Hepatocyte (in vitro differentiated cells): Measurements from ENCODE around the gene PSMB7. TPM values are rescaled to one million over a fixed set of nuclear protein-coding genes. Genes with fewer than 3 reads are reported as not detected.

Experiments used
- DNase-seq: peaks from one replicate; pipeline ENCODE4 v3.0.0-alpha.2; 2016; ENCODE audit warnings: low spot score
- H2AFZ ChIP-seq: fragments of 200-600 bp; sonication (generic); 2 replicates; pipeline ENCODE4 v1.6.0; 2016; ENCODE audit warnings: antibody characterized with exemption, mild to moderate bottlenecking
- H3K27ac ChIP-seq: fragments of 200-600 bp; sonication (generic); 2 replicates; pipeline ENCODE4 v1.5.1; 2016; ENCODE audit warnings: mild to moderate bottlenecking
- H3K27me3 ChIP-seq: fragments of 200-600 bp; sonication (generic); 2 replicates; pipeline ENCODE4 v1.6.1; 2016
- H3K36me3 ChIP-seq: fragments of 200-600 bp; sonication (generic); replicated peaks from 2 replicates; pipeline ENCODE4 v1.5.1; 2016; ENCODE audit warnings: low read depth; ENCODE audit not compliant: insufficient read depth
- H3K4me1 ChIP-seq: fragments of 200-600 bp; sonication (generic); 2 replicates; pipeline ENCODE4 v1.5.1; 2016; ENCODE audit warnings: mild to moderate bottlenecking, moderate library complexity; ENCODE audit not compliant: insufficient read depth
- H3K4me2 ChIP-seq: fragments of 200-600 bp; sonication (generic); 2 replicates; pipeline ENCODE4 v1.6.0; 2016
- H3K4me3 ChIP-seq: fragments of 200-600 bp; sonication (generic); 2 replicates; pipeline ENCODE4 v1.5.1; 2016; ENCODE audit warnings: mild to moderate bottlenecking
- H3K79me2 ChIP-seq: fragments of 200-600 bp; sonication (generic); 2 replicates; pipeline ENCODE4 v1.6.0; 2017; ENCODE audit warnings: mild to moderate bottlenecking
- H3K9me2 ChIP-seq: fragments of 200-600 bp; sonication (generic); replicated peaks from 2 replicates; pipeline ENCODE4 v1.6.0; 2017; ENCODE audit warnings: mild to moderate bottlenecking; ENCODE audit not compliant: insufficient read depth
- H3K9me3 ChIP-seq: fragments of 200-600 bp; sonication (generic); 2 replicates; pipeline ENCODE4 v1.5.1; 2016; ENCODE audit warnings: low read depth, mild to moderate bottlenecking
- H4K20me1 ChIP-seq: fragments of 200-600 bp; sonication (generic); 2 replicates; pipeline ENCODE4 v1.6.0; 2016; ENCODE audit warnings: mild to moderate bottlenecking; ENCODE audit not compliant: insufficient read depth, poor library complexity, severe bottlenecking
- EZH2 ChIP-seq: fragments of 200-600 bp; sonication (generic); IDR thresholded peaks from 2 replicates; pipeline ENCODE4 v1.6.1; 2016; ENCODE audit warnings: antibody characterized with exemption, mild to moderate bottlenecking, borderline replicate concordance
- EZH2phosphoT487 ChIP-seq: fragments of 200-600 bp; sonication (generic); IDR thresholded peaks from one replicate; pipeline ENCODE4 v1.6.1; 2018; ENCODE audit warnings: antibody characterized with exemption, mild to moderate bottlenecking, low read depth, moderate library complexity; ENCODE audit not compliant: unreplicated experiment, severe bottlenecking
- WGBS: methylation state at CpG from one replicate; pipeline ENCODE4 v1.1.6; 2016; ENCODE audit warnings: low lambda C conversion rate; ENCODE audit errors: missing lambda C conversion rate; 5-methylcytosine and 5-hydroxymethylcytosine counted together
- polyA plus RNA-seq: library from polyadenylated mRNA; unstranded; fragments of >200 nt; fragmentation: Nextera tagmentation; extraction: Ambion mirVana; gene quantifications from 2 replicates; pipeline ENCODE4 v1.2.1, GENCODE V29; 2016
- total RNA-seq: library from RNA; depleted of rRNA; stranded (reverse); fragments of >200 nt; gene quantifications from 2 replicates; pipeline ENCODE4 v1.2.3, GENCODE V29; 2014
- TF ChIP-seq, protein P1 (sequence below): fragments of 200-600 bp; sonication (generic); IDR thresholded peaks from 2 replicates; pipeline ENCODE4 v1.5.1; 2016; ENCODE audit warnings: antibody characterized with exemption, mild to moderate bottlenecking; ENCODE audit not compliant: poor library complexity

The PSMB7 gene
- total and polyA plus RNA-seq, 2 experiments from 2014 or later, result 189 to 197 TPM

DNA sequence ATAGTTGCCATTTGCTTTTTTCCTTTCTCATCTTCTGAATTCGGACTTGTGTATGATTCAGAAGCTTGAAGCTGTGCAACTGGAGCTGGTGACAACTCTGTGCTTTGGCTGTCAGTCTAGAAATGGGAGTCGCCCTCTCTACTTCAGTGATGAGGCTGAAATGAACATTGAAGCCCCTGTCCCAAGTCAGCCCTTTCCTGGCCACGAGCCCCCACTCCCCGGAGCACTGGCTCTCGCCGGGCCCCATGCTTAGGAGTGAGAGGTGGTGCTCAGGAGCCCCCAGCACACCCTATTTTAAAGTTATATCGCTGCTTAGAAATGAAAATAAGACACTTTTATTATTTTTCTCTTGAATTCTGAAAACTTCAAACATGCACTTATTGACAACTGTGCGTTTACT is 66.0 kb downstream of the PSMB7 start:
- DNase-seq, result no peak
- H3K4me1 ChIP-seq, result no peaks in the 10 kb centered on the region
- TF ChIP-seq EZH2phosphoT487 (no peak), EZH2 (no peak)
- TF ChIP-seq, protein P1, sequence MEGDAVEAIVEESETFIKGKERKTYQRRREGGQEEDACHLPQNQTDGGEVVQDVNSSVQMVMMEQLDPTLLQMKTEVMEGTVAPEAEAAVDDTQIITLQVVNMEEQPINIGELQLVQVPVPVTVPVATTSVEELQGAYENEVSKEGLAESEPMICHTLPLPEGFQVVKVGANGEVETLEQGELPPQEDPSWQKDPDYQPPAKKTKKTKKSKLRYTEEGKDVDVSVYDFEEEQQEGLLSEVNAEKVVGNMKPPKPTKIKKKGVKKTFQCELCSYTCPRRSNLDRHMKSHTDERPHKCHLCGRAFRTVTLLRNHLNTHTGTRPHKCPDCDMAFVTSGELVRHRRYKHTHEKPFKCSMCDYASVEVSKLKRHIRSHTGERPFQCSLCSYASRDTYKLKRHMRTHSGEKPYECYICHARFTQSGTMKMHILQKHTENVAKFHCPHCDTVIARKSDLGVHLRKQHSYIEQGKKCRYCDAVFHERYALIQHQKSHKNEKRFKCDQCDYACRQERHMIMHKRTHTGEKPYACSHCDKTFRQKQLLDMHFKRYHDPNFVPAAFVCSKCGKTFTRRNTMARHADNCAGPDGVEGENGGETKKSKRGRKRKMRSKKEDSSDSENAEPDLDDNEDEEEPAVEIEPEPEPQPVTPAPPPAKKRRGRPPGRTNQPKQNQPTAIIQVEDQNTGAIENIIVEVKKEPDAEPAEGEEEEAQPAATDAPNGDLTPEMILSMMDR, result no peak
- 96% methylated on average over 8 of the region's 8 CpGs for WGBS
- H3K4me2 ChIP-seq, result no peak overlapping the region
- H3K9me3 ChIP-seq, result no peaks in the 10 kb centered on the region
- H3K4me3 ChIP-seq, result no peak overlapping the region
- no peaks in the 10 kb centered on the region for H3K36me3 ChIP-seq
- no peaks in the 10 kb centered on the region for H3K79me2 ChIP-seq
- no peaks in the 10 kb centered on the region for H3K9me2 ChIP-seq
- no peak overlapping the region for H2AFZ ChIP-seq
- no peaks in the 10 kb centered on the region for H3K27me3 ChIP-seq
- peaks cover 2% of the 10 kb centered on the region for H4K20me1 ChIP-seq
- H3K27ac ChIP-seq, result no peak overlapping the region

DNA sequence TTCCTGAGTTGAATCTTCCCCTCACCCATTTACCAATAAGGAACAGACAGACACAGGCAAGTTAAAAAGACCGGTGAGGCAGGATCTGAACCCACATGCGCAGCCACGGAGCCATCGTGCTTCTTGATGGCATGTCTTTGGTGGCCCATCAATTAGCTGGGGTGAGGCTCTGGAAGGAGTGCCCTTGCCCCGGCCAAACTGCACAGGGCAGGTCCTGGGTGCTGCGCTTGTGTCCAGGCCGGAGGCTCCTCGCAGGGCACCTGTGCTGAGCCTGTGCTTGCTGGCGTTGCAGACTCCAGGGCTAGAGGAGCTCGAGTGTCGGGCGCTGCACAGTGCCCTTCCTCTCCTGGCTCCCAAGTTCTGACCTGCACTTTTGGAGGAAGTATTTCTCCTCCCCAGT is 66.4 kb downstream of the PSMB7 start:
- no peaks in the 10 kb centered on the region for H3K9me2 ChIP-seq
- H3K4me3 ChIP-seq, result no peak overlapping the region
- H3K4me1 ChIP-seq, result no peaks in the 10 kb centered on the region
- no peak for DNase-seq
- H3K27ac ChIP-seq, result no peak overlapping the region
- no peaks in the 10 kb centered on the region for H3K27me3 ChIP-seq
- no peaks in the 10 kb centered on the region for H3K79me2 ChIP-seq
- 97% methylated on average over 10 of the region's 12 CpGs for WGBS
- no peaks in the 10 kb centered on the region for H3K9me3 ChIP-seq
- H4K20me1 ChIP-seq, result peaks cover 2% of the 10 kb centered on the region
- no peak overlapping the region for H3K4me2 ChIP-seq
- no peak overlapping the region for H2AFZ ChIP-seq
- H3K36me3 ChIP-seq, result no peaks in the 10 kb centered on the region
- TF ChIP-seq EZH2 (no peak), EZH2phosphoT487 (no peak)
- TF ChIP-seq, protein P1, result no peak

DNA sequence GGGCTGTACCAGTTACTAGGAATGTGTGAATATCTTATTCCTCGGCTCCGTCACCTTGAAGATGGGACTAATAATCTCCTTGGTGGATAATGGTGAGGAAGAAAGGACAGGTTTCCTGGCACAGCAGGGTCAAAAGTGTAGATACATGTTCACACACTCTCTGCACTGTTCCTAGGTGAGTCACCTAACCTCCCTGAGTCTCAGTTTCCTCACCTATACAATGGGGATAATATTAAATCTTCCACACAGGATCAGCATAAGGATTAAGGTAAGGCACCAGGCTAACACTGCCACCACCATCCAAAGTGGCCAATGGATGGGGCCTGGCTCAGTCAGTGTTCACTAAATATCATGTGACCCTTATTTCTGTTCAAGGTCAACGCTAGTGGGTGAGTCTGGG is 66.9 kb downstream of the PSMB7 start:
- Histone ChIP-seq H3K9me3 (no peaks in the 10 kb centered on the region), H2AFZ (no peak overlapping the region), H3K36me3 (no peaks in the 10 kb centered on the region), H3K9me2 (no peaks in the 10 kb centered on the region), H3K4me2 (no peak overlapping the region), H3K4me3 (no peak overlapping the region), H3K27me3 (no peaks in the 10 kb centered on the region), H3K79me2 (no peaks in the 10 kb centered on the region), H3K4me1 (no peaks in the 10 kb centered on the region), H3K27ac (no peak overlapping the region), H4K20me1 (peaks cover 2% of the 10 kb centered on the region)
- 95% methylated on average over 3 of the region's 3 CpGs for WGBS
- TF ChIP-seq EZH2phosphoT487, result no peak
- TF ChIP-seq, protein P1, result no peak
- no peak for TF ChIP-seq EZH2
- DNase-seq, result no peak

DNA sequence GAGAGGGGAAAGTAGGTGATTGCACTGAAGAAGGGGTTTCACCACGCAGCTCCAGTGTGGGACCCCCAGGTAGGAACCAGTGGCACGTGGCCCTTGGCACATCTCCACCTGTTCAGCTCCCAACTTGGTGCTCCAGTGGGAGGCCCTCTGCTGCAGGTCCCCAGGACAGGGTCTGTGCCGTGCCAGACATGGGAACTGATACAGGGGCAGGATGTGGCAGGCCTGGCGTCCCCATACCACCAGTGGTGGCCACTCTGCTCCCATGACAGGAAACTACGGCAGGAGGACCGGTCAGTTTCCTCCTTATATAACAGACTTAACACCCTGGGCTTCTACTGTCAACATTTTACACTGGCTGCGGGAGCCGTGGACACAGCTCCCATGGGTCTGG is 67.3 kb downstream of the PSMB7 start:
- H3K27ac ChIP-seq, result no peak overlapping the region
- H3K9me2 ChIP-seq, result no peaks in the 10 kb centered on the region
- H3K27me3 ChIP-seq, result no peaks in the 10 kb centered on the region
- H2AFZ ChIP-seq, result no peak overlapping the region
- no peaks in the 10 kb centered on the region for H3K9me3 ChIP-seq
- no peaks in the 10 kb centered on the region for H3K4me1 ChIP-seq
- DNase-seq, result no peak
- H3K4me2 ChIP-seq, result no peak overlapping the region
- no peaks in the 10 kb centered on the region for H3K36me3 ChIP-seq
- no peak for TF ChIP-seq EZH2phosphoT487
- TF ChIP-seq, protein P1, result no peak
- TF ChIP-seq EZH2, result no peak
- no peaks in the 10 kb centered on the region for H3K79me2 ChIP-seq
- peaks cover 2% of the 10 kb centered on the region for H4K20me1 ChIP-seq
- 94% methylated on average over 8 of the region's 8 CpGs for WGBS
- no peak overlapping the region for H3K4me3 ChIP-seq
